WTC11 (cell line): ENCODE data around the gene NFKBIE. TPM values are rescaled to one million over a fixed set of nuclear protein-coding genes. Genes with fewer than 3 reads are reported as not detected.
A peak's percentile ranks its signal among the peaks of the same experiment; 100 is the strongest.

Experiments
- EMX1 ChIP-seq: fragments of 250-450 bp; sonication (Bioruptor Pico); IDR thresholded peaks from 2 replicates; pipeline ENCODE4 v1.8.0; 2021; ENCODE audit warnings: mild to moderate bottlenecking
- ETV6 ChIP-seq: sonication (generic); formaldehyde crosslinking; IDR thresholded peaks from 2 replicates; pipeline ENCODE4 v1.8.1; 2022; ENCODE audit warnings: mild to moderate bottlenecking, missing genetic modification reagents
- FOXP1 ChIP-seq: sonication (generic); formaldehyde crosslinking; IDR thresholded peaks from 2 replicates; pipeline ENCODE4 v1.8.0; 2022; ENCODE audit warnings: missing genetic modification reagents, mild to moderate bottlenecking, moderate library complexity, borderline replicate concordance
- GRHL2 ChIP-seq: fragments of 250-450 bp; sonication (Bioruptor Pico); IDR thresholded peaks from 2 replicates; pipeline ENCODE4 v1.8.0; 2022; ENCODE audit warnings: mild to moderate bottlenecking, moderate library complexity; ENCODE audit not compliant: insufficient replicate concordance, severe bottlenecking
- JAZF1 ChIP-seq: fragments of 250-450 bp; sonication (Bioruptor Pico); IDR thresholded peaks from 2 replicates; pipeline ENCODE4 v1.9.0; 2021; ENCODE audit warnings: moderate library complexity, mild to moderate bottlenecking, inconsistent platforms
- JUN ChIP-seq: sonication (generic); formaldehyde crosslinking; IDR thresholded peaks from 2 replicates; pipeline ENCODE4 v1.8.0; 2023; ENCODE audit warnings: mild to moderate bottlenecking, missing genetic modification reagents
- KAT7 ChIP-seq: sonication (generic); formaldehyde crosslinking; IDR thresholded peaks from 2 replicates; pipeline ENCODE4 v1.8.1; 2023; ENCODE audit warnings: missing genetic modification reagents, mild to moderate bottlenecking, borderline replicate concordance
- NR2C2 ChIP-seq: sonication (generic); formaldehyde crosslinking; IDR thresholded peaks from 2 replicates; pipeline ENCODE4 v1.8.0; 2022; ENCODE audit warnings: mild to moderate bottlenecking, missing genetic modification reagents
- SP1 ChIP-seq: sonication (generic); formaldehyde crosslinking; conservative IDR thresholded peaks from 2 replicates; pipeline ENCODE4 v1.8.1; 2022; ENCODE audit warnings: missing genetic modification reagents
- TEAD1 ChIP-seq: sonication (generic); formaldehyde crosslinking; IDR thresholded peaks from 2 replicates; pipeline ENCODE4 v1.8.0; 2022; ENCODE audit warnings: mild to moderate bottlenecking, missing genetic modification reagents
- TP53 ChIP-seq: sonication (generic); formaldehyde crosslinking; IDR thresholded peaks from 2 replicates; pipeline ENCODE4 v1.8.1; 2023; ENCODE audit warnings: mild to moderate bottlenecking, missing genetic modification reagents
- ZNF121 ChIP-seq: sonication (generic); formaldehyde crosslinking; IDR thresholded peaks from 2 replicates; pipeline ENCODE4 v1.8.0; 2023; ENCODE audit warnings: missing genetic modification reagents
- ZNF416 ChIP-seq: fragments of 250-450 bp; sonication (Bioruptor Pico); IDR thresholded peaks from 2 replicates; pipeline ENCODE4 v1.9.0; 2021; ENCODE audit warnings: mild to moderate bottlenecking, inconsistent platforms
- total RNA-seq: library from RNA; stranded (reverse); gene quantifications from 3 replicates; pipeline ENCODE4 v1.2.3, GENCODE V29; 2021
- TF ChIP-seq, protein P1 (sequence below): fragments of 250-450 bp; sonication (Bioruptor Pico); conservative IDR thresholded peaks from 2 replicates; pipeline ENCODE4 v1.9.0; 2021; ENCODE audit warnings: mild to moderate bottlenecking
- TF ChIP-seq, protein P2 (sequence below): sonication (generic); formaldehyde crosslinking; IDR thresholded peaks from 2 replicates; pipeline ENCODE4 v1.8.0; 2022; ENCODE audit warnings: mild to moderate bottlenecking, missing genetic modification reagents
- TF ChIP-seq, protein P3 (sequence below): fragments of 250-450 bp; sonication (Bioruptor Pico); IDR thresholded peaks from 2 replicates; pipeline ENCODE4 v1.8.0; 2021; ENCODE audit warnings: mild to moderate bottlenecking
- TF ChIP-seq, protein P4 (sequence below): sonication (generic); formaldehyde crosslinking; IDR thresholded peaks from 2 replicates; pipeline ENCODE4 v1.8.1; 2022; ENCODE audit warnings: missing genetic modification reagents, borderline replicate concordance
- TF ChIP-seq, protein P5 (sequence below): sonication (generic); formaldehyde crosslinking; IDR thresholded peaks from 2 replicates; pipeline ENCODE4 v1.8.1; 2023; ENCODE audit warnings: mild to moderate bottlenecking, missing genetic modification reagents, moderate library complexity
- TF ChIP-seq, protein P6 (sequence below): fragments of 250-450 bp; sonication (Bioruptor Pico); IDR thresholded peaks from 2 replicates; pipeline ENCODE4 v1.9.0; 2021; ENCODE audit warnings: mild to moderate bottlenecking

The NFKBIE gene
- total RNA-seq, 1 experiment from 2014 or later = 10.3 TPM

DNA sequence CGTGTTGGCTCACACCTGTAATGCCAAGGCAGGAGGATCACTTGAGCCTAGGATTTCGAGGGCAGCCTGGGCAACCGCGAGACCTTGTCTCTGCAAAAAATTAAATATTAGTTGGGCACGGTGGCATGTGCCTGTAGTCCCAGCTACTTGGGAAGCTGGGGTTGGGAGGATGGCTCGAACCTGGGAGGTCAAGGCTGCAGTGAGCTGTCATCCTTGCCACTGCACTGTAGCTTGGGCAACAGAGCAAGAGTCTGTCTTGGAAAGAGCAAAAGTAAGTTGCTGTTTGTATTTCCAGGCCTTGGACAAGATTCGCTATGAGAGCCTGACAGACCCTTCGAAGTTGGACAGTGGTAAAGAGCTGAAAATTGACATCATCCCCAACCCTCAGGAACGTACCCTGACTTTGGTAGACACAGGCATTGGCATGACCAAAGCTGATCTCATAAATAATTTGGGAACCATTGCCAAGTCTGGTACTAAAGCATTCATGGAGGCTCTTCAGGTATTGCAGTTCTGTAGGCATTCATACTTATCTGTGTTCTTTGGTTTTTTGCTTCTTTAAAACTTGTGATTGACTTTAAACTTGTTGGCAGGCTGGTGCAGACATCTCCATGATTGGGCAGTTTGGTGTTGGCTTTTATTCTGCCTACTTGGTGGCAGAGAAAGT, 16.1 kb downstream of the NFKBIE start (continued):
- TF ChIP-seq, protein P1, sequence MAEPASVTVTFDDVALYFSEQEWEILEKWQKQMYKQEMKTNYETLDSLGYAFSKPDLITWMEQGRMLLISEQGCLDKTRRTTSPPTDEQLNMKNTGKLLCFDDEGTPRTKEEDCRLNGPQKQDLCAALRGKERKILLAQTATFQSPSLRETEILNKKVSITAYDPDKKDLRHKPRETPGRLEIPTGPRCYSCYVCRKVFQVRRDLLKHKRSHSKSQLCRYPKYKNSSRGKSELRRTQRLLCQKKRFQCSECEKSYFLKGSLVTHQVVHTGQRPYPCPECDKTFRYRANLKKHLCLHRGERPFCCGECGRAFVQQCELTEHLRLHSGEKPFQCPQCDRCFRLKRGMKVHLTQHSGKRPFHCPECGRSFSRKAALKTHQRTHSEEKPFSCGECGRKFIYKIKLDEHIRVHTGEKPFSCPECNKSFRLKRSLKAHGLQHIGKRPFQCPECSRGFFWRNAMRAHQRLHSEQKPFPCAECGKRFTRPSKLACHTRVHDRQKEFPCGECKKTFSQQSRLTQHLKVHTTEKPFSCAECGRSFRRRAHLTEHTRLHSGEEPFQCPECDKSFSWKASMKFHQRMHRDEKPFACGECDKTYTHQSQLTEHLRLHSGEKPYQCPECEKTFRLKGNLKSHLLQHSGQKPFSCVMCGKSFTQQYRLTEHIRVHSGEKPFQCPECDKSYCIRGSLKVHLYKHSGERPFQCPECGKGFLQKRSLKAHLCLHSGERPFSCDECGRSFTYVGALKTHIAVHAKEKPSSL (CRISPR knock-in tag) = no peak
- TF ChIP-seq GRHL2 (CRISPR knock-in tag) (no peak), ZNF121 (no peak), KAT7 (CRISPR knock-in tag) (no peak), FOXP1 (no peak), SP1 (CRISPR knock-in tag) (no peak), NR2C2 (no peak), ETV6 (CRISPR knock-in tag) (no peak), JAZF1 (CRISPR knock-in tag) (no peak), JUN (no peak), ZNF416 (CRISPR knock-in tag) (peak; percentile 44; the same call in 1 of the 2 replicates), TEAD1 (CRISPR knock-in tag) (no peak), EMX1 (CRISPR knock-in tag) (peak; percentile 56; the same call in 1 of the 2 replicates), TP53 (no peak)
- TF ChIP-seq, protein P2, sequence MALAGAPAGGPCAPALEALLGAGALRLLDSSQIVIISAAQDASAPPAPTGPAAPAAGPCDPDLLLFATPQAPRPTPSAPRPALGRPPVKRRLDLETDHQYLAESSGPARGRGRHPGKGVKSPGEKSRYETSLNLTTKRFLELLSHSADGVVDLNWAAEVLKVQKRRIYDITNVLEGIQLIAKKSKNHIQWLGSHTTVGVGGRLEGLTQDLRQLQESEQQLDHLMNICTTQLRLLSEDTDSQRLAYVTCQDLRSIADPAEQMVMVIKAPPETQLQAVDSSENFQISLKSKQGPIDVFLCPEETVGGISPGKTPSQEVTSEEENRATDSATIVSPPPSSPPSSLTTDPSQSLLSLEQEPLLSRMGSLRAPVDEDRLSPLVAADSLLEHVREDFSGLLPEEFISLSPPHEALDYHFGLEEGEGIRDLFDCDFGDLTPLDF = no peak
- TF ChIP-seq, protein P3, sequence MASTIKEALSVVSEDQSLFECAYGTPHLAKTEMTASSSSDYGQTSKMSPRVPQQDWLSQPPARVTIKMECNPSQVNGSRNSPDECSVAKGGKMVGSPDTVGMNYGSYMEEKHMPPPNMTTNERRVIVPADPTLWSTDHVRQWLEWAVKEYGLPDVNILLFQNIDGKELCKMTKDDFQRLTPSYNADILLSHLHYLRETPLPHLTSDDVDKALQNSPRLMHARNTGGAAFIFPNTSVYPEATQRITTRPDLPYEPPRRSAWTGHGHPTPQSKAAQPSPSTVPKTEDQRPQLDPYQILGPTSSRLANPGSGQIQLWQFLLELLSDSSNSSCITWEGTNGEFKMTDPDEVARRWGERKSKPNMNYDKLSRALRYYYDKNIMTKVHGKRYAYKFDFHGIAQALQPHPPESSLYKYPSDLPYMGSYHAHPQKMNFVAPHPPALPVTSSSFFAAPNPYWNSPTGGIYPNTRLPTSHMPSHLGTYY (CRISPR knock-in tag) = peak; percentile 49; the same call in 1 of the 2 replicates
- TF ChIP-seq, protein P4, sequence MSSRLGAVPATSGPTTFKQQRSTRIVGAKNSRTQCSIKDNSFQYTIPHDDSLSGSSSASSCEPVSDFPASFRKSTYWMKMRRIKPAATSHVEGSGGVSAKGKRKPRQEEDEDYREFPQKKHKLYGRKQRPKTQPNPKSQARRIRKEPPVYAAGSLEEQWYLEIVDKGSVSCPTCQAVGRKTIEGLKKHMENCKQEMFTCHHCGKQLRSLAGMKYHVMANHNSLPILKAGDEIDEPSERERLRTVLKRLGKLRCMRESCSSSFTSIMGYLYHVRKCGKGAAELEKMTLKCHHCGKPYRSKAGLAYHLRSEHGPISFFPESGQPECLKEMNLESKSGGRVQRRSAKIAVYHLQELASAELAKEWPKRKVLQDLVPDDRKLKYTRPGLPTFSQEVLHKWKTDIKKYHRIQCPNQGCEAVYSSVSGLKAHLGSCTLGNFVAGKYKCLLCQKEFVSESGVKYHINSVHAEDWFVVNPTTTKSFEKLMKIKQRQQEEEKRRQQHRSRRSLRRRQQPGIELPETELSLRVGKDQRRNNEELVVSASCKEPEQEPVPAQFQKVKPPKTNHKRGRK = no peak
- TF ChIP-seq, protein P5, sequence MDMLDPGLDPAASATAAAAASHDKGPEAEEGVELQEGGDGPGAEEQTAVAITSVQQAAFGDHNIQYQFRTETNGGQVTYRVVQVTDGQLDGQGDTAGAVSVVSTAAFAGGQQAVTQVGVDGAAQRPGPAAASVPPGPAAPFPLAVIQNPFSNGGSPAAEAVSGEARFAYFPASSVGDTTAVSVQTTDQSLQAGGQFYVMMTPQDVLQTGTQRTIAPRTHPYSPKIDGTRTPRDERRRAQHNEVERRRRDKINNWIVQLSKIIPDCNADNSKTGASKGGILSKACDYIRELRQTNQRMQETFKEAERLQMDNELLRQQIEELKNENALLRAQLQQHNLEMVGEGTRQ (CRISPR knock-in tag) = no peak
- TF ChIP-seq, protein P6, sequence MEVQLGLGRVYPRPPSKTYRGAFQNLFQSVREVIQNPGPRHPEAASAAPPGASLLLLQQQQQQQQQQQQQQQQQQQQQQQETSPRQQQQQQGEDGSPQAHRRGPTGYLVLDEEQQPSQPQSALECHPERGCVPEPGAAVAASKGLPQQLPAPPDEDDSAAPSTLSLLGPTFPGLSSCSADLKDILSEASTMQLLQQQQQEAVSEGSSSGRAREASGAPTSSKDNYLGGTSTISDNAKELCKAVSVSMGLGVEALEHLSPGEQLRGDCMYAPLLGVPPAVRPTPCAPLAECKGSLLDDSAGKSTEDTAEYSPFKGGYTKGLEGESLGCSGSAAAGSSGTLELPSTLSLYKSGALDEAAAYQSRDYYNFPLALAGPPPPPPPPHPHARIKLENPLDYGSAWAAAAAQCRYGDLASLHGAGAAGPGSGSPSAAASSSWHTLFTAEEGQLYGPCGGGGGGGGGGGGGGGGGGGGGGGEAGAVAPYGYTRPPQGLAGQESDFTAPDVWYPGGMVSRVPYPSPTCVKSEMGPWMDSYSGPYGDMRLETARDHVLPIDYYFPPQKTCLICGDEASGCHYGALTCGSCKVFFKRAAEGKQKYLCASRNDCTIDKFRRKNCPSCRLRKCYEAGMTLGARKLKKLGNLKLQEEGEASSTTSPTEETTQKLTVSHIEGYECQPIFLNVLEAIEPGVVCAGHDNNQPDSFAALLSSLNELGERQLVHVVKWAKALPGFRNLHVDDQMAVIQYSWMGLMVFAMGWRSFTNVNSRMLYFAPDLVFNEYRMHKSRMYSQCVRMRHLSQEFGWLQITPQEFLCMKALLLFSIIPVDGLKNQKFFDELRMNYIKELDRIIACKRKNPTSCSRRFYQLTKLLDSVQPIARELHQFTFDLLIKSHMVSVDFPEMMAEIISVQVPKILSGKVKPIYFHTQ (CRISPR knock-in tag) = 0 out of 2 replicates have a peak, but pooled peaks have one; percentile 57
